A204.1 (cell line): ENCODE measurements around the gene TMEM86A.
"Not testable (repeated sequence)": the region's sequence is repeated elsewhere in the genome, so short reads cannot be mapped to it uniquely, and the experiment has no call there.

Experiments used
- FAIRE-seq: peaks from 2 replicates; lab custom pipeline; 2012; peaks lifted over from hg19 to GRCh38; lab: Jason Lieb, UNC

Gene TMEM86A, protein sequence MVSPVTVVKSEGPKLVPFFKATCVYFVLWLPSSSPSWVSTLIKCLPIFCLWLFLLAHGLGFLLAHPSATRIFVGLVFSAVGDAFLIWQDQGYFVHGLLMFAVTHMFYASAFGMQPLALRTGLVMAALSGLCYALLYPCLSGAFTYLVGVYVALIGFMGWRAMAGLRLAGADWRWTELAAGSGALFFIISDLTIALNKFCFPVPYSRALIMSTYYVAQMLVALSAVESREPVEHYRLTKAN

GRCh38 chr11:18698341-18699268, at the start of gene TMEM86A:
Gene TMEM86A (plus strand): TSS chr11:18698779. CDS start chr11:18698887, 108 bp downstream.
- no peak for FAIRE-seq

DNA sequence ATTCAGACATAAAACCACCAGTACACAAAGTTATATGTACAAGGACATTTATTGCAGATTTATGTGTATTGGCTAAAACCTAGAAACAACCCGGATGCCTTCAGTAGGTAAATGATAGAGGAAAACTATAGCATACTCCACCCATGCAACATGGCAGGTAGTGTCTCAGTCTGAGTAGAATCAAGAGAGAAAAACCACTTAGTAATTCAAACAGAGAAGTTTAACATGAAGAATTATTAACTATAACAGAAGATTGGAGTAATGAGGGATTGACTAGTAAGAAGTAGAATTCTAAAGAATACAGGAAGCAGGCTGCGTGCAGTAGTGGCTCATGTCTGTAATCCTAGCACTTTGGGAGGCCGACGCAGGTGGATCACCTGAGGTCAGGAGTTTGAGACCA, 48.2 kb upstream of the TMEM86A start:
- no peak for FAIRE-seq

DNA sequence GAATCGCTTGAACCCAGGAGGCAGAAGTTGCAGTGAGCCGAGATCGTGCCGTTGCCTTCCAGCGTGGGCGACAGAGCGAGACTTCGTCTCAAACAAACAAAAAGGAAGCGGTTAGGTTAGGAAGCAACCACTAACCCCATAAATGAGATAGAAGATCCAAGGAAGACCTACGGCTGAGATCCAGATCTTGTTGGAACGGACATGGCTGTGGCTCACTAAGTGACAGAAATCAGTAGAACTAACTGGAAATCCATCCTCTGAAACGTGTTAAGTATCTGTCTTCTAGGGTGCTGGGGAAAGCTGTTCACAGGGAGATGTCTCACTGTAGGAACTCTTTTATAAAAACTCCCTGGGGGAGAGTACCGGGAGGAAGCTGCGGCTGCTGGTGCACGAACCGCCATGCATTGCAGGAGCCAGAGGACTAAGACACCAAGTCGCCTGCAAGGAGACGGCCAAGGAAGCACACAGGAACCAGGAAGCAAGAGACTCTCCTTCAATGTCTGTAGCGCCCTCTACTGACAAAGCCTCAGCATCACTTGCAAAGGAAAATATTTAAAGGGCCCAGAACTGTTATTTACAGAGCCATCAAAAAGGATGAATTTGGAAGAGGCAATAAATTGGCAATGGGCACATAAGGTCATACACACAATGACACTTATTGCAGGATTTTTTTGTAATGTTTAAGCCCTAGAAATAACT, 47.6 kb upstream of the TMEM86A start:
- FAIRE-seq = no peak

DNA sequence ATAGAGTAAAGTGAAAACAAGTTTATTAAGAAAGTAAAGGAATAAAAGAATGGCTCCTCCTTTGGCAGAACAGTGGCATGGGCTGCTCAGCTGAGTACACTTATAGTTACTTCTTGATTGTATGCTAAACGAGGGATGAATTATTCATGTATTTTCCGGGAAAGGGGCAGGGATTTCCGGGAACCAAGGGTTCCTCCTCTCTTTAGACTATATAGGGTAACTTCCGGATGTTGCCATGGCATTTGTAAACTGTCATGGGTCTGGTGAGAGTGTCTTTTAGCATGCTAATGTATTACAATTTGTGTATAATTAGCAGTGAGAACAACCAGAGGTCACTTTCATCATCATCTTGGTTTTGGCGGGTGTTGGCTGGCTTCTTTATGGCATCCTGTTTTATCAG, 40.9 kb upstream of the TMEM86A start:
- no peak for FAIRE-seq

- FAIRE-seq = not testable (repeated sequence)
Measured at GRCh38 chr11:18665353-18665872, 33.2 kb upstream of the TMEM86A start.

- FAIRE-seq = no peak
Measured at GRCh38 chr11:18668131-18668530, 30.4 kb upstream of the TMEM86A start.

- FAIRE-seq = no peak
Measured at GRCh38 chr11:18669219-18669596, 29.4 kb upstream of the TMEM86A start.

GRCh38 chr11:18669711-18670110, 28.9 kb upstream of the TMEM86A start:
- FAIRE-seq = no peak

DNA sequence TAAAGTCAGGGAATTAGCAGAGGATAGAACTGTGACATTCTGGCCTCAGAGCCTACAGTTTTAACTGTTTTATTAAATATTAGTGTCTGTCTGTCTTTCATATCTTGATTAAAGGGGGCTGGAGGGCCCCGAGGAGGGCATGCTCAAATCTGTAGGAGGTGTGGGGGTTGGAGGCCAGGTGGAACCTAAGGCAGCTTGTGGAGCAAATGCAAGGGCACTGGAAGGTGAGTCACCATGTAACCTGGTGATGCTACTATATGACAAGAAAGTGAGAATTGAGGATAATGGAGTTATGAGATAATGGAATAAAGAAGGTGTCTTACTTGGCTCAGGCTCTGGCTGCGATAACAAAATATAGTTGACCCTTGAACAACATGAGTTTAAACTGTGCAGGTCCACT, 27.3 kb upstream of the TMEM86A start:
- no peak for FAIRE-seq

GRCh38 chr11:18672209-18672608, 26.4 kb upstream of the TMEM86A start:
- FAIRE-seq = not testable (repeated sequence)

- no peak for FAIRE-seq
Measured at GRCh38 chr11:18676803-18677202, 21.8 kb upstream of the TMEM86A start.

DNA sequence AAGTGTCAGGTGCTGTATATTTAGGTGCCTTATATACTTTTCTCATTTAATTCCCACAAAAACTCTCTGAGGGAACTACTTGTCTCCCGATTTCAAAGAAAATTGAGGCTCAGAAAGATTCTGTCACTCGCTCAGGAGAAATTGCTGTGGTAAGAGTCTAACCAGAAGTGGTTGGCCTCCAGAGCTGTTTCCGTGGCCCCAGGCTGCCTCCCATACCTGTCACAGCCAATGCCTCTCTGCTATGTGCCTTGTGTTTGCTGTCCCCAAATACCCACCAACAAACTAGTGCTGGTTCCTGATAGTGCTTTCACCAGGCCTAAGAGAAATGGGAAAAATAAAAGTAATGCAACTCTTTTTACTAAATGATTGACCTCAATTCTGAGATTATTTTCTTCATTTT, 21.0 kb upstream of the TMEM86A start:
- FAIRE-seq = no peak

- not testable (repeated sequence) for FAIRE-seq
Measured at GRCh38 chr11:18681949-18682348, 16.6 kb upstream of the TMEM86A start.

DNA sequence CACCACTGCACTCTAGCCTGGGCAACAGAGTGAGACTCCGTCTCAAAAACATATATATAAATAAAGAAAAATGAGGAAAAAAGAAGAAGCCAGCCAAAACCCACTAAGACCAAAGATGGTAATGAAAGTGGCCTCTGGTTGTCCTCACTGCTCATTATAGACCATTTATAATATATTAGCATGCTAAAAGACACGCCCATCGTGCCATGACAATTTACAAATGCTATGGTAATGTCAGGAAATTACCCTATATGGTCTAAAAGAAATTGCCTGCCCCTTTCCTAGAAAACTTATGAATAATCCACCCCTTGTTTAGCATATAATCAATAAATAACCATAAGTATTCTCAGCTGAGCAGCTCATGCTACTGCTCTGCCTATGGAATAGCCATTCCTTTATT, 16.1 kb upstream of the TMEM86A start:
- no peak for FAIRE-seq

- no peak for FAIRE-seq
Measured at GRCh38 chr11:18684267-18684666, 14.3 kb upstream of the TMEM86A start.

- not testable (repeated sequence) for FAIRE-seq
Measured at GRCh38 chr11:18691467-18692140, 7.0 kb upstream of the TMEM86A start.

- no peak for FAIRE-seq
Measured at GRCh38 chr11:18692941-18693760, 5.4 kb upstream of the TMEM86A start.

DNA sequence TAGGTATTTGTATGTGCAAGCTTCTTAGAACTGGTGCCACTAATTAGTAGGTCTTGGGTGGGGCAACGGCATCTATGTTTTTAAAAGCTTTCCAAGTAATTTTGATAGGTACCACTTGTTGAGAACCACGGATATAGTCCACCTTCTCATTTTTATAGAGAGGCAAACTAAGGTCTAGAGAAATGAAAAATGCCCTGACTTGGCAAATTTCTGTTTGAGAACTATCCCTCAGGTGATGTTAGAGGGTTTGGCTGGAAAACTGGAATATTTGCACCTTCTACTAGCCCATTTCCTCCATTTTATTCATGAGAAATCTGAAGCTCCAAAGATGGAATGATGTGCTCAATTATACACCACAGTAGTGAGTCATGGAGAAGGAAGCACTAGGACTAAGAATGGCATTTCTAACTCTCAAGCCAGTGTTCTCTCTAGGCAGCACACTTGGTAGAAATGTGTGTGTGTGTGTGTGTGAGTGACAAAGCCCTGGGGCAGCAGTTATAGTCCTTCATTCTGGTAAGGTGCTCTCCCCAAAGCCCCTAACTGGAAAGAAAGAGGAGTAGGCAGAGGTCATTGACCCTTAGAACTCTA, 1.8 kb upstream of the TMEM86A start:
- FAIRE-seq = no peak

DNA sequence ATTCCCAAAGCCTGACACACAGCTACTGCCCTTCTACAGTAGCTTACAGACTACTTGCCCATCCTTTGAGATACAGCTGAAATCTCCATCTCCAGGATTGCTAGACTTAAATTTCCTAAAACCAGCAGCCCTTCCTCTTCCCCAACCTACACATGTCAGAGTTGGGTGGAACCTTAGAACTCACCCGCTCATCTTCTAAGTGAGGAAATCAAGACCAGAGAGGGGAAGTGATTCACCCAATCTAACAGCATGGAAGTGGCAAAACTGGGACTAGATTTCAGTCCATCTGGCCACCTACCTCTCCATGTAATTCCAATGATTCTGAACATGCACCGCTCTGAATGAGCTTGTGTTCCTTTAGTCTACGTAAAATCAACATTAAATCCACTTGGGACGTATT, 1.0 kb upstream of the TMEM86A start:
- FAIRE-seq = no peak

DNA sequence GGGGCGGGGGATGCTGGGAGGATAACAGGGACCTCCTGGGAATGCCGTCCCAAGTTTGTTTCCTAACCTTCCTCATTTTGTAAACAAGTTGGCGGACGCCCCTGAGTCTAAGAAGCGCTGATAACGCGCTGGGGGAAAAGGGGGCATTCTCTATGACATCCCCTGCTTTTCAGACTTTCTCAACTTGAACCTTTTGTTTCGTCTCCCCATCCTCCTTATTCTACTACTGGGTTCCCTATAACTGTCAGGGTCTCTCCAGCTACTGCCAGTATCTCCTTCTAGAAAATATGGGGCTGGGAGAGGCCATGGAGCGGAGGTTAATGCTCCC, 654 bp downstream of the TMEM86A start:
- FAIRE-seq = no peak

- FAIRE-seq = no peak
Measured at GRCh38 chr11:18699848-18700261, 1.3 kb downstream of the TMEM86A start.
